Fibroblast of skin of left quadriceps (primary cell): ENCODE data around the gene RNF227.

Experiments
- DNase-seq, 2 experiments: peaks; one replicate each; pipeline ENCODE4 v3.0.0-alpha.2; 2013; ENCODE audit warnings: low read depth in 2 of 2

The RNF227 gene

DNA sequence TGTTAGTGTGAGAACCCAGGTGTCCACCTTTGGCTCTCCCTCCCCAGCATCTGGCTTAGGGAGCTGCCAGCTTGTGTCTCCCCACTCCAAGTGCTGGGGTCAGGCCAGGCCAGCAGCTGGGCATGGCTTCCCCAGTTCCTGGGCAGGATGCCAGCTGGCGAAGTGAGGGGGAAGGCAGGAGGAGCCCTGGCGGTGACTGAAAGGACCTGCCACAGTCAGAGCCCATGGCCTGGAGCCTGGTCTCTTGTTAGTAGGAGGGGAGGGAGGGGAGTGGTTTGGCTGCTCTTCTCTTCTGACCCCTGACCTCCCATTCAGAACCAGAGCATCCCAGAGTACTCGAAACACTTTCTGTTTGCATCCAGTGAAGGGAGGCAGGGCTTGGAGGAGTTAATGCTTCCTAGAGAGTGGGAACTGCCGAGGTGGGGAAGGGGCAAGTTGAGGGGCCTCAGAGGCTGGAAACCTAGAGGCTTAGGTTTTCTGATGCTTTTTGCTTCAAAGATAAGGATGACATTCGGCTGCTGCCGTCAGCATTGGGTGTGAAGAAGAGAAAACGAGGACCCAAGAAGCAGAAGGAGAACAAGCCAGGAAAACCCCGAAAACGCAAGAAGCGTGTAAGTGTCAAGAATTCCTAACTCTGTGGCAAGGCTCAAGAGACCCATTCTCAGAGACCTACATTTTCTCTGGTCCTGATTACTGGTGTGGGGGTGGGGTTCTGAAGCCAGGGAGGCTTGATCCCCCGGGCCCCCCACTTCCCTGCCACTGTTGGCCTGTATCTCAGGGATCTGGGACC, 26.7 kb downstream of the RNF227 start:
- DNase-seq = peak; percentile 48 to 61

DNA sequence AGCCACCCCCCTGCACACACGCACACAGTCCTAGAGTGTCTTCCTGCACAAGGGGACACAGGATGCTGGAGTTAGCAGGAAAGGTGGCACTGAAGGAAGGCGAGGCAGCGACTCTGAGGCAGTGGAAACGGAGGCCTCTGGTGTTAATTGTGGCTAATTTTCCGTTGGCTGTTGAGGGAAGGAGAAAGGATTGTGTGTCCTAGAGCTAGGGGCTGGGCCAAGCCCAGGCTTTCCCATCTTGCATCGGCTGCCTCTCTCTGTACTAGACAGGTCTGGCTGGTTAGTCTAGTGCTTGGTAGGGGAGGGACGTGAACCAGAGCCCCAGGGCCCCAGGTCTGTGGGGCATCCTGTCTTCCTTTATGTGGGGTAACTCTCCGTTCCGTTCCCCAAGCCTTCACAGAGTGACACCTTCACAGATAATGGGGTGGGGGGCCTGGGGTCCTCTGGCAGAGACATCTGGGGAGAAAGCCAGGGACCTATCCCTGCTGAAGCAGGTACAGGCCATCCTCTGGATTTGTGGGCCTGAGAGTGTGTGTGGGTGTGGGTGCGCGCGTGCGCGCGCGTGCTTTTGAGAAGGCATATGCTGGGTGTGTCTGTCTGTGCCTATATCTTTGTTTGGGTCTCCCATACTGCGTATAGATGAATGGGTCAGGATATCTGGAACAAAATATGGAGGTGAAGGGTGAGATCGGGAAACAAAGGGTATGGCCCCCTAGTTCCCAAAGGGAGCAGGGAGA, 27.7 kb downstream of the RNF227 start, which contains the start of gene CHD3:
CHD3 (plus strand) TSS at position 606 of the 737 bp plus-strand sequence. CDS start 212 bp downstream, outside the sequence.
- no peak for DNase-seq

DNA sequence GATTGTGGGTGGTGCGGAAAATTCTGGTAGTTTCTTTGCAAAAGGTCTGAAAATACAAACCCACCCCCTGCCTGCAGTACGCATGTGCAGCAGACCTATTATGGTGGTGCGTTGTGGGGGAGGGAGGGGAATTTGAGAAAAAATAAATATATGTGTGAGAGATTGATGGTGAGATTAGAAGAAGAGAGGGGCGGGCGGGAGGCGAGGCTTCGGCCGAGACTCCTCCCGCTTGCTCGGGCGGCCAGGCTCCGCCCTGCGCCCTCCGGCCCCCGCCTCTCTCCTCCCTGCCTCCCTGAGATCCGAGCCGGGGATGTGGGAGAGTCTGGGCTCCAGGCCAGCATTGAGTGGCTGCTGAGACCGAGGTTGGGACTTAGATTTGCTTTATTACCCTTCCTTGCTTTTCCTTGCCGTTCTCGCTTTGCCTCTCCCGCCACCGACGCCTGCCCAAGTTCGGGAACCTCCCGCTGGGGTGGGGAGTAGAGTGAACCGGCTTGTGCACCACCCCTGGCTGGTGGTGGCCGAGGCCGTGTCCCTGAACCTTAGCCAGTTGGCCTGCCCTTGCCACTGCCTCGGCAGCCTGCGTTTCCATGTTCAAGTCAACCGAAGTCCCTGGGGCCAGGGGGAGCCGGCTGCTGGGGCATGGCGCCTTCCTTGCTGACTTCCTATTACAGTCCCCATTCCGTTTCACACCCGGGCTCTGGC, 28.5 kb downstream of the RNF227 start:
- DNase-seq = peak in 1 of 2 experiments; percentile 99

DNA sequence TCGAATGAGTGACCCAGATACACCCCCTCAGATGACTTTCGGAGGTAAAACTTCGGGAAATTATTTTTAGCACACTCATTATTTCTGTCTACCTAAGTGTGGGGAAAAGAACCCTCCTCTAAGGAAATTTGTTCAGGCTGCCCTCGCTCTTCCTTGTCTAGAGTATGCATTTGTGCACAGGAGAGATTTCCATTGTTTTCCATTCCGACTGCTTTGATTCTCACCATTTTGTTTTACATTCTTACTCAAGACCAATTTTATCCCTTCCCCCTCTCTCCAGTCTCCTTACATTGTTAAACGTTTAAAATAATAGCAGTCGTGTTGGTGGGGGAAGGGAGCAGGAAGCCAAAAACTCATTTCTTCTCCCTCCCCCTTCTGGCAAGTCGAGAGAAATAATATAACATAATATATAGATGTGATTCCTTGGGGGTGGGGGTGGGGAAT, 29.0 kb downstream of the RNF227 start:
- peak in 1 of 2 experiments; percentile 99 for DNase-seq

DNA sequence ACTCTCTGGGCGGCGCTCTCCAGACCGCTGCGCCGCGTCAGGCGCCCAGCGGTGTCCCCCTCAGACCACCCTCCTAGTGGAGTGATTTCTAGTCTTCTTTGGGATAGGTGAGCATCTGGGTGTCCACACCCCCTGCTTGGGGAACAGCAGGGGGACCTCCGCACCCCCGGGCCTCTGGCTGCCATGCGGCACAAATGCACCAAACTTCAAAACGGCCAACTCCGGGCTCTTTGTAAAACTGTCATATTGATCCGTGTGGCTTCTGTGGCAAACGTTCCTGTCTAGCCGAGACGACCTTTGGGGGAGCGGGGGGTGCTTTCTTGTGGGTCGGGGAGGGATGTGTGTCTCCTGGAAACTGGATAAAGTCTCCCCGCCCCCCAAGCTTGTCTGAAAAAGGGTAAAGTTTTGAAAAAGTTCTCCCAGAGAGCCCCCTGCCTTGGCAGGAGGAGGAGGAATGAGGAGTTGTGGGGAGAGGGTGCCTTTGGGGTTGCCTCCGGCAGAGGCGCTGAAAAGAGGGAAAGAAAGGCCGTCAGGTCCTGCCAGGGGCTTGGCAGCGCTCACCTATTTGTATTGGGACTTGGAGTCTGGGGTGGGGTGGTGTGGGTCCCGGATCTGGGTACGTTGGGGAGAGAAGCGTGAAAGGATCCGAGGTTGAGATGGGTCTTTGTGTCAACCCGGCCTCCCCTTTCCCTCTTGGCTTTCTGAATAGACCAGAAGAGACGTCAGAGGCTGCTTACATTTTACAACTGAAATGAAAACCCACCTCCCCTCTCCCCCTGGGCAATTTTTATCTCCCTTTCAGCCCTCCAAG, 29.7 kb downstream of the RNF227 start:
- no peak for DNase-seq

DNA sequence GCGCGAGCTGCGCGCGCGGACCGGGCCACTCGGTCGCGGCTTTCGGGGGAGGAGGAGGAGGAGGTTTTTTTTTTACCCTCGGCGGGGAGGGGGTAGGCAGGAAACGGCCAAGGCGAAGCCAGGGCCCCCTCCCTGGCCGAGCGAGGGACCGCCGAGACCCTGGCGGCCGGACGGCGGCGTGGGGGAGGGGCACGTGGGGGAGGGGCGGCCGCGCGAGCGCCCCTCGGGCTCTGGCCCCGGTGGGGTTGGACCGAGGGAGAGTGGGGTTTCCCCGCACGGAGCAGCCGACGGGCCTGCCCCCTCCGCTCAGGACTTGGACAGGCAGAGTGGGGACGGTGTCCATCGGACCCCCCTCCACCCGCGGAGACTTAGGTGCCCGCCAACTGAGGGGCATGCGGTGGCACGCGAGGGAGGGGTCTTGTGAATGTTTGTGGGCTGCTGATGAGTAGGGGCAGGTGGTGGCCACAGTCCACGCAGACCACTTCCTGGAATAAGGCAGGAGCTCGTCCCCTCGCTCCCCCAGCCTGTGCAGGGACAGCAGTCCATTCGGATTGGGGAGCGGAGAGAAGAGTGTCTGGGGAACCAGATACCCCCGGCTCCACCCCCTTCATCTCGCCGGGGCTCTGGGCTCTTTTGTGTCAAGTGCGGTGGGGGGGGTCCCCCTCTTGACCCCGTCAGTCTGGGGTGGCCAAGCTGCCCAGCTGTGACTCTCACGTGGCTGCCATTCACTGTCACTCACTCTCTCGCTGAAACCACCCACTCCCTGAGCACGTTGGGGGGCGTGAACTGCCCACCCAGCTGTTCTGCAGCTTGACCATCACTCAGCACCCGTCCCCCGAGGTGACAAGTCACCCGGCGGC, 30.5 kb downstream of the RNF227 start:
- DNase-seq = no peak

DNA sequence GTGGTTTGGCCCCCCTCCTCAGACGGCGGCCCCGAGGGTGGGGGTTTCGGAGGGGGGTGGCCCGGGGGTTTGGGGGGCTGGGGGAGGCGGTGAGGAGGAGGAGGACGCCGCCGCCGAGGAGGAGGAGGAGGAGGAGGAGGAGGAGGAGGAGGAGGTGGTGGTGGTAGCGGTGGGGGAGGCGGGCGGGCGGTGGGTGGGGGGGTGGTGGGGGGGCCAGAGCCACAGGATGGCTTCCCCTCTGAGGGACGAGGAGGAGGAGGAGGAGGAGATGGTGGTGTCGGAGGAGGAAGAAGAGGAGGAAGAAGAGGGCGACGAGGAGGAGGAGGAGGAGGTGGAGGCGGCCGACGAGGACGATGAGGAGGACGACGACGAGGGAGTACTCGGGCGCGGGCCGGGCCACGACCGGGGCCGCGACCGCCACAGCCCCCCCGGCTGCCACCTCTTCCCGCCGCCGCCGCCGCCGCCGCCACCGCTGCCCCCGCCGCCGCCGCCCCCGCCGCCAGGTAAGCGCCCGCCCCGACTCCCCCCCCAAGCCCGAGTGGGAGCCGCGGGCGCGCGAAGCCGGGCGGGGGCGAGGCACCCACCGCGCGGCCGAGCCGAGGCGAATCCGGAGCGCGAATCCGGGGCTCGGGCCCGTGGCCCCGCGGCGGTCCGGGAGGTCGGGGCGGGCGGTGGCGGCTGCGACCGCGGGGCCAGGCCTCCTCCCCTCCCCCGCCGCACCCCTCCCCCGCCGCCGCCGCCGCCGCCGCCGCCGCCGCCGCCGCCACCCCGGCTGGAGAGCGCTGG, 31.3 kb downstream of the RNF227 start:
- no peak for DNase-seq

DNA sequence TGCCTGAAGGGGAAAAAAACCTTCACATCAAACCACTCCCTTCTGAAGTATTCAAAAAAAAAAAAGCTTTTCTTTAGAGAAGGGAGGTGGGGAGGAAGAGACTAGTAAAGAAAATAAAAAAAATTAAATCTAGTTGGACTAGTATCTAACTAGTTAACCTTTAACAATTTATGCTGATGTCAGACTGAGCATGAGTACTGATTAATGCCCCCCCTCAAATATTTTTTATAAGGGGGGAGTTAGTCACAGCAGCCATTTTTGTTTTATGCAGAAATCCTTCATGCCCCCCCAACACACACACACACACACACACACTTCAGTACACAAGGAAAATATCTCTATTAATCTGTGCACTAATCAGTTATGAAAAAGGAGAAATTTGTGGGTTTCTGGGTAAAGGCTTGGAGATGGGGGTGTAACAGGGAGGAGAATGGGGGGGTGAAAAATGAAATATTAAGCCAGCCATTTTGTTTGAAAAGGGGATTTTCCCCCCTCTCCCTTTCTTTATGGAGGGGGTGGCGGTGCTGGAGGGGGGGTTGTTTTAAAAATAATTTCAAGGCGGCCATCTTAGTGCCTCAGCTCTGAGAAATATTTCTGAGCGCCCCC, 32.2 kb downstream of the RNF227 start:
- DNase-seq = peak in 1 of 2 experiments; percentile 33

DNA sequence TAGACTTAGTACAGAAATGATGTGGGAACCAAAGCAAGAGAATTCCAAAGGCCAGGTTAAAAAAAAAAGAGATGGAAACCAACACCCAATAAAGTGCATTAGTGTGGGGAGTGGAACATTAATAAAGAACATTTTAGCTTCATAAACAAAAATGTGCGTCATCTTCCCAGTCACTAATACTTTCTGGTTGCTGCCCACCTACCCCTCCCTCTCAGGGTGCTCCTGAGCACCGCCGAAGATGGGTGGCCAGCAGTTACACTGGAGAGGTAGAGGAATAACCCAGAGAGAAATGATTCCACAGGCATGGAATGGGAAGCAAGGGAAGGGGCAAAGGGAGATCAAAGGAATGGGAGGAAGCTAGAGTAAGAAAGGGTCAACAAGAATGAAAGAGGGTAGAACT, 33.5 kb downstream of the RNF227 start:
- no peak for DNase-seq

DNA sequence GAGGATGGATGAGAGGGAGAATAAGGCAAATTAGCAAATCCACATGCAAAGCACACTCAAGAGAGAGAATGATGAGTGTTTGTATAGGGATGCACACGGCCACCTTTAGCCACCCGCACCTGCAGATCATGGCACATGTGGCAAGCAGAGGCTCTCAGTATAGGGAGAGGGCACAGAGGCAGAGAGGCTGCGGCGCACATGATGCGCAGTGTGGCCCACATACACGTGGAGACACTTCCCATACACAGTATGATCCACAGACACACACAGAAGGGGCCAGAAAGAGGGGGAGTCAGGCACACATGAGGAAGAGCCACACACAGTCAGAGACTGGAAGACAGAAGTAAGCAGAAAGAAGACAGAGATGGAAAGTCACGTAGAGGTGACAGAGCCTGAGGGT, 34.0 kb downstream of the RNF227 start:
- no peak for DNase-seq

DNA sequence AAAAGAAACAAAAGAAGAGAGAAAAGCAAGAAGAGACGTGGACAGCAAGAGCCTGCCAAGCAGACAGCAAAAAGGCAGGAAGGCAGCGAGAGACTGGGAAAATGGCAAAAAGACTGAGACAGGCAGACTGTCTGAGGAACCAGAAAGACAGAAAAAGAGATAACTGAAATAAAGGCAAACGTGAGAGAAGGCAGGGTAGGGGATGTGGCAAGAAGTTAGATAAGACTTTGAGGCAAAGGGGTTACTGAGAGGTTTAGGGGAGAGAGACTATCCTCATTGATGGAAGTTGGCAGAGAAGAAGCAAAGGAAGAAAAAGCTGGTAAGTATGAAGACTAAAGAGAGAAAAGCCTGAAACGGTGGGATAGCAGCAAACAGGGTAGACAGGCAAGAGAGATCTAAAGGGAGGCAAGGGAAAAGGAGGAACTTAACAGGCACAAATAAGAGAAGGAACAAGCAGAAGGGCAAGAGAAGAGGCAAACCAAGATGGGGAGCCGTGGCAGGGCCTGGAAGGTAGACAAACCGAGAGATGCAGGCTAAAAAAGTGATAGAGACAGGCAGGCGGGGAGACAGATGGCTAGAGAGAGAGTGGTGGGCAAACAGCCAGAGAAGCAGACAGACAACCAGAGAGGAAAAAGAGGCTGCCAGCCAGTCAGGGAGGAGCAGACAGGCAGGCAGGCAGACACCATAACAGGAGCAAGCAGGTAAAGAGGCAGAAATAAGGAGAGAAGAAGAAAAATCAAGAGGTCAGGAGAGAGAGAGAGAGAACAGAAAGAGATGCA, 34.6 kb downstream of the RNF227 start:
- DNase-seq = no peak

DNA sequence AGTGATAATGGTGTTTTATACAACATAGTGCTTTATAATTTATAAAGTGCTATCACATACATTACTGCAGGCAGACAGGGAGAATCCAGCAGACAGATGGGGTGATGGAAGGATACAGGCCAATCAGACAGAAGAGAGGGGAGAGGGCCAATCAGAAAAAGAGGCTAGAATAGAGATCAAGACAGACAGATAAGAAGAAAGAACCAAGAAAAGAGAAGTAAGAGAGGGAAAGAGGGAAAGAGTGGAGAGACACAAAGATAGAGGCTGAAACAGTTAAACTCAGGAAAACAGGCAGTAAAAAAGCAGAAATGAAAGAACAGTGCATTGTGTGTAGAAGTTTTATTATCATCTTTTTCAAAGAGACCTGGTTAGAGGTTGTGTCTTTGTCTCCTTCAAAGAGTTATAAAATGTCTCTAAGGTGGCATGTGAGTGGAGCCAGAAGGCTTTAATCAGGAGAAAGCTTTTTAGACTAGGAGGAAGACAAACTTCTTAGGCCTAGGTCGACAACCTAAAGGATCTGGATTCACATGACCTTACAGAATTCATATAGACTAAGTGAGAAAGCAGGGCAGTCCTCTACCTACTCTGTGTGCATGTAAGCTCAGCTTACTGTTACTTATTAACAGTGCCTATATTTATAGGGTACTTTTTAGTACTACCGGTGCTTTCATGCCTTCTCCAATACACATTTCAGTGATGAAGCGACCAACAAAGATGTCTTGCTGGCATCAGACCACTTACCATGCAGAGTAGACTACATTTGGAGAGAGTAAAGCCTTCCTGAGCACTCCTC, 35.8 kb downstream of the RNF227 start:
- no peak for DNase-seq

DNA sequence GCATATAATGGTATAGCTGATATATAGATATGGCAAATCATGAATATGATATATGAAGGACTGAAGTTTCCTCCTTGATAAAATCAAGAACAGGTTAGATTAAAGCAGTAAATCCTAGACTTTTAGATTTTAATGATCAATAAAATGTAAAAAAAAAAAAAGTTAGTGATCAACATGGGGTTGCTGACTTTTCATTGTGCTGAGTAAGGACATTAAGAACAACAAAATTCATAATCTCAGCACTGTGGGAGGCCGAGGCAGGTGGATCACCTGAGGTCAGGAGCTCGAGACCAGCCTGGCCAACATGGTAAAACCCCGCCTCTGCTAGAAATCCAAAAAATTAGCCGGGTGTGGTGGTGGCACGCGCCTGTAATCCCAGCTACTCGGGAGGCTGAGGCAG, 37.9 kb downstream of the RNF227 start:
- no peak for DNase-seq

DNA sequence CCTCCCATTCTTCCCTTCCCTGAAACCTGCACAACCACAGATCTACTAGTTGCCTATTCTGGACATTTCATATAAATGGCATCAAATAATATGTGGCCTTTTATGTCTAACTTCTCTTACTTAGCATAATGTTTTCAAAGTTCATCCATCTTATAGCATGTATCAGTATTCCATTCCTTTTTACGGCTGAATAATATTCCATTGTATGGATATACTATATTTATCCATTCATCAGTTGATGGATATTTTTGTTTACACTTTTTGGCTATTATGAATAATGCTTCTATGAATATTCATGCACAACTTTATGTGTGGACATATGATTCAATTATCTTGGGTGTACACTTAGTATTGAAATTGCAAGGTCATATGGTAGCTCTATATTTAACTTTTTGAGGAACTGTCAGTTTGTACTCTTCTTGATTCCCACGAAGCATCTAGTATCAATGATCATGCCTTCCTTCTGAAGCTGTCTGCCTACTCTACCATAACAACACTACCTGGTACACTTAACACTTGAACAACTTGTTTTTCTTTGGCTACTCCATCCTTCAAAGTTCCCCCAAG, 40.2 kb downstream of the RNF227 start:
- DNase-seq = no peak

DNA sequence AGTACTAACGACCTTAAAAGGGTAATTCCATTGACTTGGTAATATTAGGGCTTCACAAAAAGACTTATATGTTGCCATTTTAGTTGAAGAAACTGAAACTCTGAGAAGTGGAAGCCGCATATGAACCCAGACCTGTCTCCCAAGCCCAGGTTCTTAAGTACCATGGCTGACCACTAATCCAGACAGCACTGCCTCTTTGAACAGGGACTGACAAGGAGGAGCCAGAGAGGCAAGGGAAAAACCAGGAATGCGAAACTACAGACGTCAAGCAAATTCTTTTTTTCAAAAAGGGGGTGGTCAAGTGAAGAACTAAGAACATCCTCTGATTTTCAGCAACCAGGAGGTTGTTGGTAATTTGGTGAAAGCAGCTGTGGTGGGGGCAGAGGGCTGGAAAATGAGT, 43.0 kb downstream of the RNF227 start:
- DNase-seq = no peak

DNA sequence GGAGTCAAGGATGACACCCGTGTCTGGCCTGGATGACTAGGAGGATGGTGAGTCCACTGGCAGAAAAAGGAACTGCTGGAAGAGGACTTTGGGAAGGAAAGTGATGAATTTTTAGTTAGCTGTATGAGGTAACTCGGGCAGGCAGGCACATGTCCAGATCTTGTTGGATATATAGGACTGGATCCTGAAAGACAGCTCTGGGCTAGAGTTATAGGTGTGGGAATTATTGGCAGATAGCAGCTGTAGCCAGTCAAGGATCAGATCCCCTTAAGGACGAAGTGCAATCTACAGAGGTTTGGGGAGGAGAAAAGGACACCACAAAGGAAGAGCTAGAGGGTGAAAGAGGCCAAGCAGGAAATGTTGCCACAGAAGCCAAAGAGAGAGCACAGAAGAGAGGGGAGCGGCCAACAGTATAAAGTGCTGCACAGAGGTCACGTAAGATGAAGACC, 48.2 kb downstream of the RNF227 start:
- DNase-seq = no peak

DNA sequence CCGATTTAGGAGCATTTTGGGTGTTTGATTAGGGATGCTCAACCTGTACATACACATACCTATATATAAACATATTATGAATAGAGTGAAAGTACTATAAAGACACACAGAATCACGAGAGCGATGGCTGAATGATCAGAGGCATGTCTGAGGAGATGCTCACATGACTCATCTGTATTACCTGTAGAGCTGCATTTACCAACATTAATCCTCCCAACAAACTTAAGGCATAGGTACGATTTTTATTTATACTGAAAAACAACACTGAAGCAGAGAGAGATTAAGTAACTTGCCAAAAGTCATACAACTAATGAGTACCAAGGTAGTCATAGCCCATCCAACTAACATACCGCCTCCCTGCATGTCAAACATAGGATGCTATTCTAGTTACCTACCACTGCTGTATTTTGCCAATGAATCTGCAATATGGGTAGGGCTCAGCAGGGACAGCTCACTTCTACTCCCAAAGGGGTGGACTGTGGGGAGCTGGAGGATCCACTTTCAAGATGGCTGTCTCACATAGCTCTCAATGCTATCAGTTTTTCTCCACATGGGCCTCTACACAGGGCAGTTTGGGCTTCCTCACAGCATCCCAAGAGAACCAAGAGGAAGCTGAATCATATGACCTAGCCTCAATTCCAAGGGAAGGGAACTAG, 51.0 kb downstream of the RNF227 start:
- DNase-seq = no peak
